Mammary epithelial cell (primary cell): Measurements from ENCODE around the gene CUZD1.

ENCODE experiments used
- EZH2 ChIP-seq: IDR thresholded peaks from 2 replicates; pipeline ENCODE4 v1.6.1; 2012; ENCODE audit warnings: low read length, inconsistent platforms, borderline replicate concordance
- TF ChIP-seq, protein P1 (sequence below), 2 donors: IDR thresholded peaks in 1 of 2; conservative IDR thresholded peaks in 1 of 2; 2 replicates each; pipeline ENCODE4 v1.5.1; 2011 to 2012; ENCODE audit warnings: inconsistent platforms in 2 of 2, low read length in 2 of 2, mild to moderate bottlenecking in 2 of 2, control low read depth in 1 of 2, low read depth in 1 of 2; ENCODE audit not compliant: insufficient read depth in 1 of 2; ENCODE audit errors: extremely low read depth in 1 of 2

DNA sequence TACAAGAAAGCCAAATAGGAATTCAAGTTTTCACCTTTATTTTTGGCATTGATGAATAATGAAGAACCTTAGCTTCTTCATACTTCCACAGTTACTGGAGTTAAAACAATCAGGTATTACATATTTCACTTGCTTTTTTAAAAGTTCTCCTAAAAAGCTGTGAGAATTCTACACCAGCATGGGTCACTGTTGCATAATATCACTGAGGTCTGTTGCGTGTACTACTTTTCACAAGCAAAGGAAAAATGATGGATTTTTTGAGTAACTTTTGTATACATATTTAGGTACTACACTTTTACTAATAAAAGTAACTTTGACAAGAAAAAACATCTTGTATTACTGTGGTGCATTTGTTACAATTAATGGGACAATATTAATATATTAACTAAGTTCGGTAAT, 18.5 kb upstream of the CUZD1 start:
- TF ChIP-seq, protein P1, sequence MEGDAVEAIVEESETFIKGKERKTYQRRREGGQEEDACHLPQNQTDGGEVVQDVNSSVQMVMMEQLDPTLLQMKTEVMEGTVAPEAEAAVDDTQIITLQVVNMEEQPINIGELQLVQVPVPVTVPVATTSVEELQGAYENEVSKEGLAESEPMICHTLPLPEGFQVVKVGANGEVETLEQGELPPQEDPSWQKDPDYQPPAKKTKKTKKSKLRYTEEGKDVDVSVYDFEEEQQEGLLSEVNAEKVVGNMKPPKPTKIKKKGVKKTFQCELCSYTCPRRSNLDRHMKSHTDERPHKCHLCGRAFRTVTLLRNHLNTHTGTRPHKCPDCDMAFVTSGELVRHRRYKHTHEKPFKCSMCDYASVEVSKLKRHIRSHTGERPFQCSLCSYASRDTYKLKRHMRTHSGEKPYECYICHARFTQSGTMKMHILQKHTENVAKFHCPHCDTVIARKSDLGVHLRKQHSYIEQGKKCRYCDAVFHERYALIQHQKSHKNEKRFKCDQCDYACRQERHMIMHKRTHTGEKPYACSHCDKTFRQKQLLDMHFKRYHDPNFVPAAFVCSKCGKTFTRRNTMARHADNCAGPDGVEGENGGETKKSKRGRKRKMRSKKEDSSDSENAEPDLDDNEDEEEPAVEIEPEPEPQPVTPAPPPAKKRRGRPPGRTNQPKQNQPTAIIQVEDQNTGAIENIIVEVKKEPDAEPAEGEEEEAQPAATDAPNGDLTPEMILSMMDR (conservative IDR thresholded peaks at IDR 0.05 in 1 of 2, IDR thresholded peaks at IDR 0.05 in 1 of 2; ENCODE audit: extremely low read depth in 1 of 2, insufficient read depth in 1 of 2, low read depth in 1 of 2, low read length in 2 of 2), result no peak
- no peak for TF ChIP-seq EZH2
